GM12878 (cell line): Measurements from ENCODE around the gene SLC32A1.

Experiments used
- BACH1 ChIP-seq: fragments of 450-650 bp; IDR thresholded peaks from 2 replicates; pipeline ENCODE4 v1.6.1; 2017; ENCODE audit warnings: mild to moderate bottlenecking, borderline replicate concordance
- CTCF ChIP-seq, 3 experiments: IDR thresholded peaks in 2 of 3; conservative IDR thresholded peaks in 1 of 3; 2 replicates each; pipeline ENCODE4 v1.5.1; 2011; ENCODE audit warnings: low read depth in 3 of 3, low read length in 3 of 3, mild to moderate bottlenecking in 3 of 3, control low read depth in 2 of 3, moderate library complexity in 2 of 3, inconsistent platforms in 1 of 3, mixed read lengths in 1 of 3; ENCODE audit not compliant: control insufficient read depth in 2 of 3, insufficient read depth in 1 of 3; ENCODE audit errors: extremely low read depth in 1 of 3
- EP300 ChIP-seq, 2 experiments: fragments of 150-350 bp in 1 of 2; IDR thresholded peaks; 2 replicates each; pipeline ENCODE4 v1.6.1; 2011 to 2012; ENCODE audit warnings: low read depth in 2 of 2, low read length in 2 of 2, borderline replicate concordance in 1 of 2, improper control_type of control experiment in 1 of 2, inconsistent platforms in 1 of 2; ENCODE audit not compliant: control insufficient read depth in 1 of 2
- HSF1 ChIP-seq: fragments of 150-350 bp; IDR thresholded peaks from 2 replicates; pipeline ENCODE4 v1.6.1; 2014; ENCODE audit warnings: mild to moderate bottlenecking, low read depth, low read length
- KAT2A ChIP-seq: conservative IDR thresholded peaks from 2 replicates; pipeline ENCODE4 v1.6.1; 2011; ENCODE audit warnings: low read depth, low read length; ENCODE audit not compliant: control insufficient read depth
- RAD21 ChIP-seq: IDR thresholded peaks from 2 replicates; pipeline ENCODE4 v1.6.1; 2011; ENCODE audit warnings: mild to moderate bottlenecking, low read depth, low read length, moderate library complexity; ENCODE audit not compliant: insufficient read depth
- REST ChIP-seq: IDR thresholded peaks from 2 replicates; pipeline ENCODE4 v1.6.1; 2012; ENCODE audit warnings: mild to moderate bottlenecking, low read depth, low read length
- ZNF24 ChIP-seq: fragments of 450-650 bp; IDR thresholded peaks from 2 replicates; pipeline ENCODE4 v1.6.1; 2017; ENCODE audit warnings: antibody characterized with exemption, mild to moderate bottlenecking

GRCh38 chr20:38704136-38704535 lies 20.1 kb upstream of the SLC32A1 start:
- TF ChIP-seq REST (no peak), CTCF (IDR thresholded peaks at IDR 0.05 in 2 of 3, conservative IDR thresholded peaks at IDR 0.05 in 1 of 3; ENCODE audit: control insufficient read depth in 2 of 3, extremely low read depth in 1 of 3, insufficient read depth in 1 of 3, low read depth in 3 of 3, low read length in 3 of 3) (no peak), RAD21 (no peak), EP300 (IDR thresholded peaks at IDR 0.05; ENCODE audit: borderline replicate concordance in 1 of 2, control insufficient read depth in 1 of 2, low read depth in 2 of 2, low read length in 2 of 2) (no peak), HSF1 (no peak), ZNF24 (no peak), BACH1 (no peak), KAT2A (no peak)
